PC-3 (cell line): ENCODE data around the gene PARP16. TPM values are rescaled to one million over a fixed set of nuclear protein-coding genes. Genes with fewer than 3 reads are reported as not detected.

ENCODE experiments used
- ATAC-seq: fragments of 200-7000 bp; cut with Tn5 transposase; 2 replicates; pipeline ENCODE4 v1.9.1; 2020; ENCODE audit warnings: mild to moderate bottlenecking, moderate library complexity
- BruUV-seq: library from RNA; stranded (reverse); fragments of 400-500 nt; replicated peaks from 2 replicates; lab custom pipeline; 2021; lab: Mats Ljungman, UMichigan
- CTCF ChIA-PET: fragments of 300-600 bp; sonication (Branson Sonifier 250); formaldehyde crosslinking; loops from one replicate; lab custom pipeline; 2022; ENCODE audit warnings: antibody characterized with exemption; lab: Charles Lee
- POLR2A ChIA-PET: fragments of 300-600 bp; sonication (Branson Sonifier 250); formaldehyde crosslinking; loops from one replicate; lab custom pipeline; 2022; ENCODE audit warnings: antibody characterized with exemption; ENCODE audit not compliant: unreplicated experiment; lab: Charles Lee
- DNase-seq: peaks from one replicate; pipeline ENCODE4 v3.0.0-alpha.2; 2015
- H2AFZ ChIP-seq: fragments of 300-600 bp; sonication (generic); 2 replicates; pipeline ENCODE4 v1.6.0; 2016; ENCODE audit warnings: antibody characterized with exemption, low read length
- H3F3A ChIP-seq: fragments of 300-600 bp; sonication (generic); one replicate; pipeline ENCODE4 v1.6.0; 2017; ENCODE audit warnings: antibody characterized with exemption, low read length, control low read depth, mild to moderate bottlenecking; ENCODE audit not compliant: unreplicated experiment
- H3K27ac ChIP-seq: fragments of 300-600 bp; sonication (generic); 2 replicates; pipeline ENCODE4 v1.5.1; 2016; ENCODE audit warnings: mild to moderate bottlenecking, low read length
- H3K27me3 ChIP-seq: fragments of 300-600 bp; sonication (generic); 2 replicates; pipeline ENCODE4 v1.6.1; 2016; ENCODE audit warnings: low read length, mixed read lengths
- H3K36me3 ChIP-seq: fragments of 300-600 bp; sonication (generic); 2 replicates; pipeline ENCODE4 v1.6.1; 2016; ENCODE audit warnings: low read depth, mixed run types, low read length, mixed read lengths
- H3K4me1 ChIP-seq: fragments of 300-600 bp; sonication (generic); 2 replicates; pipeline ENCODE4 v1.5.1; 2016; ENCODE audit warnings: low read length; ENCODE audit not compliant: insufficient read depth
- H3K4me2 ChIP-seq: fragments of 300-600 bp; sonication (generic); 2 replicates; pipeline ENCODE4 v1.6.0; 2016; ENCODE audit warnings: low read length
- H3K4me3 ChIP-seq: fragments of 300-600 bp; sonication (generic); 2 replicates; pipeline ENCODE4 v1.5.1; 2016; ENCODE audit warnings: mild to moderate bottlenecking, low read length, mixed read lengths
- H3K79me2 ChIP-seq: fragments of 300-600 bp; sonication (generic); 2 replicates; pipeline ENCODE4 v1.6.1; 2017; ENCODE audit warnings: low read length, mixed read lengths
- H3K9ac ChIP-seq: fragments of 300-600 bp; sonication (generic); 2 replicates; pipeline ENCODE4 v1.6.0; 2016; ENCODE audit warnings: mild to moderate bottlenecking, low read length
- H3K9me2 ChIP-seq: fragments of 300-600 bp; sonication (generic); replicated peaks from 2 replicates; pipeline ENCODE4 v1.6.1; 2016; ENCODE audit warnings: mixed run types, low read length, mixed read lengths
- H3K9me3 ChIP-seq: fragments of 300-600 bp; sonication (generic); 2 replicates; pipeline ENCODE4 v1.6.1; 2016; ENCODE audit warnings: low read length, mixed read lengths
- H4K20me1 ChIP-seq: fragments of 300-600 bp; sonication (generic); 2 replicates; pipeline ENCODE4 v1.6.1; 2016; ENCODE audit warnings: low read length, mixed read lengths
- CTCF ChIP-seq: fragments of 300-600 bp; sonication (generic); conservative IDR thresholded peaks from 2 replicates; pipeline ENCODE4 v1.5.1; 2017; ENCODE audit warnings: antibody characterized with exemption, low read depth, mild to moderate bottlenecking, low read length
- EZH2 ChIP-seq: fragments of 300-600 bp; sonication (generic); IDR thresholded peaks from one replicate; pipeline ENCODE4 v1.6.1; 2017; ENCODE audit warnings: antibody characterized with exemption, mild to moderate bottlenecking, low read length; ENCODE audit not compliant: unreplicated experiment
- EZH2phosphoT487 ChIP-seq: fragments of 300-600 bp; sonication (generic); IDR thresholded peaks from 2 replicates; pipeline ENCODE4 v1.6.1; 2018; ENCODE audit warnings: mild to moderate bottlenecking, antibody characterized with exemption, low read length, borderline replicate concordance
- intact Hi-C: fragments of 100-400 bp; cut with micrococcal nuclease; formaldehyde crosslinking; loops from 2 replicates; pipeline ENCODE4 v1.9.0; 2023
- total RNA-seq: library from RNA; depleted of rRNA; stranded (reverse); fragments of >200 nt; gene quantifications from 2 replicates; pipeline ENCODE4 v1.2.3, GENCODE V29; 2014

Gene PARP16
- total RNA-seq, 1 experiment from 2014 or later: 6.4 TPM

DNA sequence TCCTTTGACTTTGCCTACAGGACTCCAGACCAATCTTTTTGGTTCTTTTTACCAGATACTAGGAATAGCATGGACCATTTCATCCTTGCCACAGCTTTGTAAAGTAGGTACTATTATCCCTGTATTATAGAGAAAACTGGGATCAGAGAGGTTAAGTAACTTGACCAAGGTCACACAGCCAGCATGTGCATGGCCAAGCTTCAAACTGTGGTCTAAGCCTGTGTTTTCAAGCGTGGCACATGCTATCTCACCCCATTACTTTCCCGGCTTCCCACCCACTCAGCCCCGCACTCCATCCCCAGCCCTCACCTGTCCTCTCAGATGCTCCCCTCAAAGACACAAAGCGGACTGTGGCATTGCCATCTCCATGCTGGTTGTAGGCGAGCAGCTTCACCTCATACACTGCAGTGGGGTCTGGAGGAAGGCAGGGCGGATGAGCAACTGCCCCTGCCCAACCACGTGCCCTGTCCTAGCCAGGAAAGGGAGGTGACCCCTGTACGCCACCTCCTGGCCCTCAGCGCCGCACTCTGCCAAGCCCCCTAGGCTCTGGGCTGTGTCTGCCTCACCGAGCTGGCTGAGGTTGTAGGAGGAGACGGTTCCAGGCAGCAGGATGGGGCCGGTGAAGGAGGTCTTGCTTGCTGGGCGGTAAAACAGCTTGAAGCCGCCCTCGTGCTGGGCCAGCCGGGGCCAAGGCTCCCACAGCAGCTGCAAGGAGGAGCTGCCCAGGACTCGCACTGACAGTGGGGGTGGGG, 43.5 kb upstream of the PARP16 start:
- DNase-seq (no peak), ATAC-seq (no peak)
- Histone ChIP-seq H3K4me1 (no peaks in the 10 kb centered on the region), H3K9ac (no peak overlapping the region), H3K27ac (no peak overlapping the region), H3K9me3 (no peaks in the 10 kb centered on the region), H3F3A (no peaks in the 10 kb centered on the region), H4K20me1 (no peaks in the 10 kb centered on the region), H2AFZ (no peak overlapping the region), H3K79me2 (no peaks in the 10 kb centered on the region), H3K36me3 (no peaks in the 10 kb centered on the region), H3K9me2 (no peaks in the 10 kb centered on the region), H3K27me3 (no peaks in the 10 kb centered on the region), H3K4me2 (no peak overlapping the region), H3K4me3 (no peak overlapping the region)
- ChIA-PET CTCF (no interaction called here), POLR2A (no interaction called here)
- intact Hi-C loops: no loop called here
- BruUV-seq: no TSS peak
- TF ChIP-seq EZH2phosphoT487 (no peak), CTCF (no peak), EZH2 (no peak)

- Histone ChIP-seq H3K4me1 (no peaks in the 10 kb centered on the region), H3F3A (no peaks in the 10 kb centered on the region), H4K20me1 (no peaks in the 10 kb centered on the region), H3K27me3 (no peaks in the 10 kb centered on the region), H3K27ac (no peak overlapping the region), H2AFZ (no peak overlapping the region), H3K9ac (no peak overlapping the region), H3K79me2 (no peaks in the 10 kb centered on the region), H3K4me3 (no peak overlapping the region), H3K9me3 (no peaks in the 10 kb centered on the region), H3K4me2 (no peak overlapping the region), H3K9me2 (no peaks in the 10 kb centered on the region), H3K36me3 (no peaks in the 10 kb centered on the region)
- no TSS peak for BruUV-seq
- ATAC-seq: no peak
- ChIA-PET POLR2A (no interaction called here), CTCF (no interaction called here)
- DNase-seq: no peak
- intact Hi-C loops: no loop called here
- TF ChIP-seq CTCF: no peak
- TF ChIP-seq EZH2phosphoT487: no peak
- TF ChIP-seq EZH2: no peak
Measured at GRCh38 chr15:65329288-65329983, 42.8 kb upstream of the PARP16 start.
